ENCODE measurements around the gene CRYBG3. TPM values are rescaled to one million over a fixed set of nuclear protein-coding genes. Genes with fewer than 3 reads are reported as not detected.

The CRYBG3 gene
- total RNA-seq (2021; fragmentation: NEBNext Ultra II Directional; extraction: Animal tissue kit (Norgen Biotek cat#: 25700)), result 10 to 100 TPM; 10.7 to 14.1 (median 12.8) TPM
- long read RNA-seq, partial matches to known transcripts, result 3 of 9 reads
- long read RNA-seq, other reads (novel, unspliced or antisense), result 6 of 9 reads

- Mint-ChIP-seq H3K27me3 (ENCODE audit: insufficient read depth) (no peaks in the 10 kb centered on the region), H3K27ac (peak within 1 kb of the TSS; percentile 97), H3K36me3 (ENCODE audit: low read depth) (no peaks in the 10 kb centered on the region; the same call in 1 of the 2 replicates), H3K9me3 (no peaks in the 10 kb centered on the region), H3K4me1 (ENCODE audit: low read depth) (peaks cover 34% of the 10 kb centered on the region), H3K4me3 (peak within 1 kb of the TSS; percentile 99)
- peak; percentile 75 for TF ChIP-seq CTCF (IDR thresholded peaks at IDR 0.05)
- peak; percentile 77 for DNase-seq
Measured at GRCh38 chr3:97821774-97822358, at the start of gene CRYBG3. CRYBG3 (plus strand) TSS chr3:97822011; CDS start chr3:97822207, 196 bp downstream.

GRCh38 chr3:97772926-97773325 is 48.9 kb upstream of the CRYBG3 start:
- no peak for TF ChIP-seq CTCF (IDR thresholded peaks at IDR 0.05)
- Mint-ChIP-seq H3K4me1 (ENCODE audit: low read depth) (peaks cover 5% of the 10 kb centered on the region), H3K9me3 (no peaks in the 10 kb centered on the region), H3K4me3 (no peak overlapping the region), H3K27ac (no peak overlapping the region), H3K36me3 (ENCODE audit: low read depth) (peaks cover 26% of the 10 kb centered on the region), H3K27me3 (ENCODE audit: insufficient read depth) (no peaks in the 10 kb centered on the region)
- DNase-seq, result no peak

- H3K27me3 Mint-ChIP-seq (ENCODE audit: insufficient read depth), result no peaks in the 10 kb centered on the region
- no peak for TF ChIP-seq CTCF (IDR thresholded peaks at IDR 0.05)
- H3K36me3 Mint-ChIP-seq (ENCODE audit: low read depth), result no peaks in the 10 kb centered on the region
- peak overlapping the region; percentile 15 for H3K27ac Mint-ChIP-seq
- H3K4me1 Mint-ChIP-seq (ENCODE audit: low read depth), result peaks cover 19% of the 10 kb centered on the region
- no peaks in the 10 kb centered on the region for H3K9me3 Mint-ChIP-seq
- DNase-seq, result no peak
- H3K4me3 Mint-ChIP-seq, result peak overlapping the region; percentile 26; the same call in 1 of the 2 replicates
Measured at GRCh38 chr3:97778152-97778551, 43.7 kb upstream of the CRYBG3 start.

GRCh38 chr3:97793420-97794019 is 28.3 kb upstream of the CRYBG3 start:
- H3K4me1 Mint-ChIP-seq (ENCODE audit: low read depth), result no peaks in the 10 kb centered on the region
- no peak overlapping the region for H3K27ac Mint-ChIP-seq
- H3K4me3 Mint-ChIP-seq, result no peak overlapping the region
- H3K27me3 Mint-ChIP-seq (ENCODE audit: insufficient read depth), result no peaks in the 10 kb centered on the region; the same call in 1 of the 2 replicates
- H3K36me3 Mint-ChIP-seq (ENCODE audit: low read depth), result no peaks in the 10 kb centered on the region
- peak; percentile 93 for TF ChIP-seq CTCF (IDR thresholded peaks at IDR 0.05)
- peak; percentile 47 for DNase-seq
- no peaks in the 10 kb centered on the region for H3K9me3 Mint-ChIP-seq

GRCh38 chr3:97795951-97796350 is 25.9 kb upstream of the CRYBG3 start:
- no peaks in the 10 kb centered on the region for H3K9me3 Mint-ChIP-seq
- H3K4me1 Mint-ChIP-seq (ENCODE audit: low read depth), result no peaks in the 10 kb centered on the region
- no peaks in the 10 kb centered on the region; the same call in 1 of the 2 replicates for H3K27me3 Mint-ChIP-seq (ENCODE audit: insufficient read depth)
- H3K4me3 Mint-ChIP-seq, result no peak overlapping the region
- H3K27ac Mint-ChIP-seq, result no peak overlapping the region
- H3K36me3 Mint-ChIP-seq (ENCODE audit: low read depth), result no peaks in the 10 kb centered on the region
- DNase-seq, result no peak
- no peak for TF ChIP-seq CTCF (IDR thresholded peaks at IDR 0.05)

Measured in HFFc6 (cell line).